Measurements from ENCODE around the gene DLGAP1. TPM values are rescaled to one million over a fixed set of nuclear protein-coding genes. Genes with fewer than 3 reads are reported as not detected.
A peak's percentile ranks its signal among the peaks of the same experiment; 100 is the strongest.

The DLGAP1 gene
- total RNA-seq, 1 donor from 2014 or later = 5.4 TPM

GRCh38 chr18:3624935-3625741 is 830.0 kb downstream of the DLGAP1 start:
- TF ChIP-seq, protein P1, sequence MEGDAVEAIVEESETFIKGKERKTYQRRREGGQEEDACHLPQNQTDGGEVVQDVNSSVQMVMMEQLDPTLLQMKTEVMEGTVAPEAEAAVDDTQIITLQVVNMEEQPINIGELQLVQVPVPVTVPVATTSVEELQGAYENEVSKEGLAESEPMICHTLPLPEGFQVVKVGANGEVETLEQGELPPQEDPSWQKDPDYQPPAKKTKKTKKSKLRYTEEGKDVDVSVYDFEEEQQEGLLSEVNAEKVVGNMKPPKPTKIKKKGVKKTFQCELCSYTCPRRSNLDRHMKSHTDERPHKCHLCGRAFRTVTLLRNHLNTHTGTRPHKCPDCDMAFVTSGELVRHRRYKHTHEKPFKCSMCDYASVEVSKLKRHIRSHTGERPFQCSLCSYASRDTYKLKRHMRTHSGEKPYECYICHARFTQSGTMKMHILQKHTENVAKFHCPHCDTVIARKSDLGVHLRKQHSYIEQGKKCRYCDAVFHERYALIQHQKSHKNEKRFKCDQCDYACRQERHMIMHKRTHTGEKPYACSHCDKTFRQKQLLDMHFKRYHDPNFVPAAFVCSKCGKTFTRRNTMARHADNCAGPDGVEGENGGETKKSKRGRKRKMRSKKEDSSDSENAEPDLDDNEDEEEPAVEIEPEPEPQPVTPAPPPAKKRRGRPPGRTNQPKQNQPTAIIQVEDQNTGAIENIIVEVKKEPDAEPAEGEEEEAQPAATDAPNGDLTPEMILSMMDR (IDR thresholded peaks at IDR 0.05) = no peak
- no peak overlapping the region for H3K4me3 ChIP-seq
- peak; percentile 52 for ATAC-seq
- intact Hi-C loops (cut with DNase I) = no loop called here
- no peaks in the 10 kb centered on the region for H3K36me3 ChIP-seq
- H3K27ac ChIP-seq = peak overlapping the region; percentile 89
- no peaks in the 10 kb centered on the region for H3K9me3 ChIP-seq
- peaks cover 28% of the 10 kb centered on the region for H3K4me1 ChIP-seq
- DNase-seq = no peak
- H3K27me3 ChIP-seq = no peaks in the 10 kb centered on the region

- DNase-seq = no peak
- H3K27ac ChIP-seq = peak overlapping the region; percentile 89
- intact Hi-C loops (cut with DNase I) = no loop called here
- H3K36me3 ChIP-seq = no peaks in the 10 kb centered on the region
- H3K4me1 ChIP-seq = peaks cover 28% of the 10 kb centered on the region
- no peak for ATAC-seq
- H3K4me3 ChIP-seq = no peak overlapping the region
- TF ChIP-seq, protein P1 (IDR thresholded peaks at IDR 0.05) = no peak
- H3K9me3 ChIP-seq = no peaks in the 10 kb centered on the region
- no peaks in the 10 kb centered on the region for H3K27me3 ChIP-seq
Measured at GRCh38 chr18:3624546-3624934, 830.6 kb downstream of the DLGAP1 start.

- intact Hi-C loops (cut with DNase I) = no loop called here
- TF ChIP-seq, protein P1 (IDR thresholded peaks at IDR 0.05) = no peak
Measured at GRCh38 chr18:3623769-3624545, 831.1 kb downstream of the DLGAP1 start.

DNA sequence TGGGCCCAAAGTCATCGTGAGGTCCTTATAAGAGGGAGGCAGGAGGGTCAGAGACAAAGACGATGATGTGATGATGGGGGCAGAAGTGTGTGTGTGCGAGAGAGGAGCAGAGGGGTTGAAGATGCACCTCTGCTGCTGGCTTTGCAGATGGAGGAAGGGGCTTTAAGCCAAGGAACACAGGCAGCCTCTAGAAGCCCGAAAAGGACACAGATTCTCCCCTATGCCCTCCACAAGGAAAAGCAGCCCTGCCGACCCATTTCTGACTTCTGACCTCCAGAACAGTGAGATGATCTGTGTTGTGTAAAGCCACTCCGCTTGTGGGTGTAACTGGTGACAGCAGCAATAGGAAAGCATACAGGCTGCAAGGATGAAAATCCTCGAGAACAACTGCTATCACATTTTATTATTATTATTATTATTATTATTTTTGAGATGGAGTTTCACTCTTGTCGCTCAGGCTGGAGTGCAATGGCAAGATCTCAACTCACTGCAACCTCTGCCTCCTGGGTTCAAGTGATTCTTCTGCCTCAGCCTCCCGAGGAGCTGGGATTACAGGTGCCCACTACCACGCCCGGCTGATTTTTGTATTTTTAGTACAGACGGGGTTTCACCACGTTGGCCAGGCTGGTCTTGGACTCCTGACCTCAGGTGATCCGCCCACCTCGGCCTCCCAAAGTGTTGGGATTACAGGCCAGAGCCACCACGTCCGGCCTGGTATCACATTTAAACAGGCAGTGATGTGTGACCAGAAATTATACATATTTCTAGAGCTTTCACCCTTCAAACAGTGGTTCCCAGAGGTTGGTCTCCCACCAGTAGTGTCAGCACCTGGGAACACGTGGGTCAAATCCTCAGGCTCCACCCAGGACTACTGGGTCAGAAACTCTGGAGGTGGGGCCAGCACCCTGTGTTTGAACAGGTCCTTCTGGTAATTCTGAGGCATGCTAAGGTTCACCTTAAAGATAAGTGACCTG is 834.7 kb downstream of the DLGAP1 start:
- intact Hi-C loops (cut with DNase I) = no loop called here
- DNase-seq (no peak), ATAC-seq (no peak)
- Histone ChIP-seq H3K4me3 (no peak overlapping the region), H3K9me3 (no peaks in the 10 kb centered on the region), H3K36me3 (no peaks in the 10 kb centered on the region), H3K27ac (no peak overlapping the region), H3K27me3 (no peaks in the 10 kb centered on the region), H3K4me1 (peaks cover 28% of the 10 kb centered on the region)
- TF ChIP-seq, protein P1 (IDR thresholded peaks at IDR 0.05) = no peak

More at GRCh38 chr18:3623769-3624545, 831.1 kb downstream of the DLGAP1 start:
- no peaks in the 10 kb centered on the region for H3K27me3 ChIP-seq
- no peaks in the 10 kb centered on the region for H3K36me3 ChIP-seq
- peak; percentile 88 for ATAC-seq
- no peaks in the 10 kb centered on the region for H3K9me3 ChIP-seq
- no peak overlapping the region for H3K4me3 ChIP-seq
- H3K27ac ChIP-seq = peak overlapping the region; percentile 89
- peak; percentile 80 for DNase-seq
- H3K4me1 ChIP-seq = peaks cover 28% of the 10 kb centered on the region

GRCh38 chr18:3619746-3620145 is 835.4 kb downstream of the DLGAP1 start:
- no peaks in the 10 kb centered on the region for H3K27me3 ChIP-seq
- intact Hi-C loops (cut with DNase I) = no loop called here
- ATAC-seq (no peak), DNase-seq (no peak)
- H3K36me3 ChIP-seq = no peaks in the 10 kb centered on the region
- H3K9me3 ChIP-seq = no peaks in the 10 kb centered on the region
- H3K4me3 ChIP-seq = no peak overlapping the region
- TF ChIP-seq, protein P1 (IDR thresholded peaks at IDR 0.05) = no peak
- no peak overlapping the region for H3K27ac ChIP-seq
- H3K4me1 ChIP-seq = peaks cover 21% of the 10 kb centered on the region
